Peyer's patch (tissue), 4 donors: ENCODE data around the gene ZNF764.

Experiments
- CTCF ChIP-seq, 6 experiments: fragments of 450-650 bp in 4 of 6; fragments of 200-600 bp in 2 of 6; sonication (generic) in 1 of 6; IDR thresholded peaks; one replicate each; pipeline ENCODE4 v1.5.1; 2017 to 2019; ENCODE audit warnings: antibody characterized with exemption in 6 of 6, mild to moderate bottlenecking in 3 of 6, moderate library complexity in 1 of 6
- POLR2A ChIP-seq, 2 donors: fragments of 450-650 bp; IDR thresholded peaks; one replicate each; pipeline ENCODE4 v1.5.1; 2017; ENCODE audit warnings: antibody characterized with exemption in 2 of 2, mild to moderate bottlenecking in 2 of 2, moderate library complexity in 2 of 2

GRCh38 chr16:30535777-30536190 is 22.4 kb downstream of the ZNF764 start:
- TF ChIP-seq CTCF (IDR thresholded peaks at IDR 0.05), result peak; percentile 15 to 84 (median 66)
- TF ChIP-seq POLR2A (IDR thresholded peaks at IDR 0.05), result no peak
